Left lung (tissue), 10 donors: ENCODE results near the gene RAD52. TPM values are rescaled to one million over a fixed set of nuclear protein-coding genes. Genes with fewer than 3 reads are reported as not detected.

ENCODE experiments used
- ATAC-seq: fragments of 200-7000 bp; cut with Tn5 transposase; one replicate; pipeline ENCODE4 v1.9.1; 2020; ENCODE audit warnings: moderate library complexity
- DNase-seq, 4 donors: peaks; one replicate each; pipeline ENCODE4 v3.0.0-alpha.2; 2013 to 2020
- H3K27ac ChIP-seq, 2 donors: fragments of 200-600 bp; sonication (generic) in 1 of 2; one replicate each; pipeline versions ENCODE4 v1.5.0 to v1.8.0; 2020 to 2021
- H3K27me3 ChIP-seq, 2 donors: fragments of 200-600 bp; sonication (generic) in 1 of 2; one replicate each; pipeline versions ENCODE4 v1.5.0 to v1.8.0; 2020 to 2021
- H3K36me3 ChIP-seq, 2 donors: fragments of 200-600 bp; sonication (generic) in 1 of 2; one replicate each; pipeline versions ENCODE4 v1.5.0 to v1.8.0; 2020 to 2021
- H3K4me1 ChIP-seq, 2 donors: fragments of 200-600 bp; one replicate each; pipeline ENCODE4 v1.8.0; 2021
- H3K4me3 ChIP-seq, 2 donors: fragments of 200-600 bp; sonication (generic) in 1 of 2; one replicate each; pipeline versions ENCODE4 v1.5.0 to v1.8.0; 2020 to 2021; ENCODE audit warnings: mild to moderate bottlenecking in 1 of 2
- H3K9me3 ChIP-seq, 2 donors: fragments of 200-600 bp; sonication (generic) in 1 of 2; one replicate each; pipeline versions ENCODE4 v1.5.0 to v1.8.0; 2020 to 2021
- CTCF ChIP-seq, 2 donors: fragments of 200-600 bp; sonication (generic) in 1 of 2; IDR thresholded peaks; one replicate each; pipeline versions ENCODE4 v1.5.0 to v1.8.0; 2021; ENCODE audit warnings: antibody characterized with exemption in 2 of 2
- intact Hi-C, 2 donors: fragments of 100-400 bp; cut with DNase I; formaldehyde crosslinking; loops; one replicate each; pipeline versions ENCODE4 v1.11.2 to v1.14.2; 2022
- polyA plus RNA-seq, 6 donors: library from polyadenylated mRNA; unstranded; fragments of 120-200 nt; gene quantifications; one replicate each; pipeline ENCODE4 v1.2.1, GENCODE V29; 2013; ENCODE audit not compliant: insufficient read length in 6 of 6
- total RNA-seq, 2 donors: library from RNA; stranded (reverse); fragmentation: NEBNext Ultra II Directional; extraction: Animal tissue kit (Norgen Biotek cat#: 25700); gene quantifications; one replicate each; pipeline ENCODE4 v1.2.1, GENCODE V29; 2021
- donor health status: DM: no; HTN: yes; CAD: no.
- donor health status: DM: no; HTN: no; CAD: no.

The RAD52 gene
- total and polyA plus RNA-seq, 8 donors, result 11.1 to 46.9 (median 36.8) TPM

- TF ChIP-seq CTCF (IDR thresholded peaks at IDR 0.05), result no peak
- no peaks in the 10 kb centered on the region for H3K27me3 ChIP-seq
- H3K36me3 ChIP-seq, result peaks cover 6 to 100% of the 10 kb centered on the region in 2 donors
- H3K9me3 ChIP-seq, result no peaks in the 10 kb centered on the region
- no peak overlapping the region for H3K27ac ChIP-seq
- ATAC-seq, result no peak
- intact Hi-C loops, result no loop called here
- DNase-seq, result no peak
- no peak overlapping the region for H3K4me3 ChIP-seq
- H3K4me1 ChIP-seq, result no peaks in the 10 kb centered on the region
Measured at GRCh38 chr12:885701-886100, 63.8 kb downstream of the RAD52 start.

GRCh38 chr12:884746-885414, 64.6 kb downstream of the RAD52 start:
- H3K4me3 ChIP-seq, result no peak overlapping the region
- no peaks in the 10 kb centered on the region for H3K9me3 ChIP-seq
- no peak for TF ChIP-seq CTCF (IDR thresholded peaks at IDR 0.05)
- H3K36me3 ChIP-seq, result peaks cover 6 to 100% of the 10 kb centered on the region in 2 donors
- no peaks in the 10 kb centered on the region for H3K4me1 ChIP-seq
- no peaks in the 10 kb centered on the region for H3K27me3 ChIP-seq
- intact Hi-C loops, result no loop called here
- H3K27ac ChIP-seq, result no peak overlapping the region
- ATAC-seq, result no peak
- DNase-seq, result peak in 1 of 4 donors; percentile 7

- Histone ChIP-seq H3K27ac (no peak overlapping the region), H3K4me3 (no peak overlapping the region), H3K9me3 (no peaks in the 10 kb centered on the region), H3K27me3 (no peaks in the 10 kb centered on the region), H3K4me1 (no peaks in the 10 kb centered on the region), H3K36me3 (peaks cover 3 to 92% of the 10 kb centered on the region in 2 donors)
- TF ChIP-seq CTCF (IDR thresholded peaks at IDR 0.05), result no peak
- DNase-seq (no peak), ATAC-seq (no peak)
- intact Hi-C loops, result no loop called here
Measured at GRCh38 chr12:880656-881055, 68.8 kb downstream of the RAD52 start.

- H3K36me3 ChIP-seq, result peaks cover 3 to 91% of the 10 kb centered on the region in 2 donors
- no peak for DNase-seq
- no peaks in the 10 kb centered on the region for H3K9me3 ChIP-seq
- no peaks in the 10 kb centered on the region for H3K27me3 ChIP-seq
- no peak overlapping the region for H3K27ac ChIP-seq
- H3K4me1 ChIP-seq, result no peaks in the 10 kb centered on the region
- ATAC-seq, result no peak
- H3K4me3 ChIP-seq, result no peak overlapping the region
- no peak for TF ChIP-seq CTCF (IDR thresholded peaks at IDR 0.05)
- intact Hi-C loops, result no loop called here
Measured at GRCh38 chr12:879641-880040, 69.9 kb downstream of the RAD52 start.

GRCh38 chr12:873954-874353, 75.5 kb downstream of the RAD52 start:
- TF ChIP-seq CTCF (IDR thresholded peaks at IDR 0.05), result no peak
- H3K4me3 ChIP-seq, result no peak overlapping the region
- H3K4me1 ChIP-seq, result no peaks in the 10 kb centered on the region
- no peak for DNase-seq
- peaks cover 0 to 80% of the 10 kb centered on the region in 2 donors for H3K36me3 ChIP-seq
- no peak for ATAC-seq
- intact Hi-C loops, result no loop called here
- no peaks in the 10 kb centered on the region for H3K9me3 ChIP-seq
- no peaks in the 10 kb centered on the region for H3K27me3 ChIP-seq
- no peak overlapping the region for H3K27ac ChIP-seq
